HUDEP-2 (cell line): ENCODE data around the gene PROB1.
"Not testable (repeated sequence)": the region's sequence is repeated elsewhere in the genome, so short reads cannot be mapped to it uniquely, and the experiment has no call there.

Source experiments
- DNase-seq, 76 experiments: peaks; one replicate each; lab custom pipeline; 2025; ENCODE audit not compliant: unreplicated experiment in 76 of 76; lab: John Stamatoyannopoulos, UW

Gene PROB1

GRCh38 chr5:139413963-139414362 is 19.1 kb upstream of the PROB1 start:
- DNase-seq = no peak

DNA sequence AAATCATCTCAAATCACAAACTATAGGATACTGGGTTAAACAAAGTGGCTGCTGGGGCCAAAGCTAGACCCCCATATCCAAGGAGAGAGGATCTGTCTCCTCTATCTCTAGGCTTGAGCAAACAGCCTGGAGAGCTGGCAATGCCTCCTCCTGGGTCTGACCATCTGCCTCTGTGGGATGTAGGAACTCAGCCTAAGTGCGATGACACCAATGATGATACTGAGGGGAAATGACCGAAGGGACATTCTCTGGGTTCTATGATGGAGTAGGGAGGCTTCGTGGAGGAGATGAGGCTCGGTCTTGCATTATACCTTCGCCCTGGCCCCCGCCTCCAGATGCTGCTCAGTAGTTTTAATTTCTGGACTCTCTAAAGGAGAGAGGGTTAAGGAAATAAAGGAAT is 18.2 kb upstream of the PROB1 start:
- DNase-seq = no peak

DNA sequence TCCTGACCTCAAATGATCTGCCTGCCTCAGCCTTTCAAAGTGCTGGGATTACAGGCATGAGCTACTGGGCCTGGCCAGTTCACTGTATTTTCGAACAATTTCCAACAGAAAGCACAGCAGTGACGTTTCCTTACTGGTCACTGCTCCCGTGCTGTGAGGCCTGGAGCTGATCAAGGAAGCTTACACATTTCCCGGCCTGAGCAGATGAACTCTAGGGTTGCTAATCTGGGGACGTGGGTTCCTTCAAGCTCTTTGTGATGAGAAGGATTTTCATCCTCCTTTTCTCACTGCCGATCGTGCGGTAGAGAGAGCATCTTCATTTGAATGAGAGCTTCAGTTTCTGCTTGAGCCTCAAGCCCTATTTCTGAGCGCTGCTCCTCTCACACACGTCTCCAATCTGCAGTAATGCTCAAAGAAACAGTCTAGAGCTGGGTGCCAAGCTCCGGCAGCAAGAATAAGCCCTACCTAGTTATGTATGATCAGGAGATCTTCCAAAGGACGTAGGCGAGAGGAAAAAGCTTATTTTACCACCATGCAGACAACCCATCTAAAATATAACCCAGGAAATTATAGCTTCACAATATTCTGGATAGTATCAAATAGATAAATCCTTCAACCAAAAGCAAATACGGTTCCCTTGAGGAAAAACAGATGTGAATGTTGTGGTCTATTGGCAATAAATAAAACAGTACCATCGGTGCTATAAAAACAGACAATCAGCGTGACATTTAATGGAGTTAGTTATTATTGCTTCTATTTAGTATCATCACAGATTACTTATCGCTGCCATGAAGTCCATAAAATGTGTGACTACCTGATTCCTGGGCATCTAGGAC is 16.3 kb upstream of the PROB1 start:
- DNase-seq = no peak

DNA sequence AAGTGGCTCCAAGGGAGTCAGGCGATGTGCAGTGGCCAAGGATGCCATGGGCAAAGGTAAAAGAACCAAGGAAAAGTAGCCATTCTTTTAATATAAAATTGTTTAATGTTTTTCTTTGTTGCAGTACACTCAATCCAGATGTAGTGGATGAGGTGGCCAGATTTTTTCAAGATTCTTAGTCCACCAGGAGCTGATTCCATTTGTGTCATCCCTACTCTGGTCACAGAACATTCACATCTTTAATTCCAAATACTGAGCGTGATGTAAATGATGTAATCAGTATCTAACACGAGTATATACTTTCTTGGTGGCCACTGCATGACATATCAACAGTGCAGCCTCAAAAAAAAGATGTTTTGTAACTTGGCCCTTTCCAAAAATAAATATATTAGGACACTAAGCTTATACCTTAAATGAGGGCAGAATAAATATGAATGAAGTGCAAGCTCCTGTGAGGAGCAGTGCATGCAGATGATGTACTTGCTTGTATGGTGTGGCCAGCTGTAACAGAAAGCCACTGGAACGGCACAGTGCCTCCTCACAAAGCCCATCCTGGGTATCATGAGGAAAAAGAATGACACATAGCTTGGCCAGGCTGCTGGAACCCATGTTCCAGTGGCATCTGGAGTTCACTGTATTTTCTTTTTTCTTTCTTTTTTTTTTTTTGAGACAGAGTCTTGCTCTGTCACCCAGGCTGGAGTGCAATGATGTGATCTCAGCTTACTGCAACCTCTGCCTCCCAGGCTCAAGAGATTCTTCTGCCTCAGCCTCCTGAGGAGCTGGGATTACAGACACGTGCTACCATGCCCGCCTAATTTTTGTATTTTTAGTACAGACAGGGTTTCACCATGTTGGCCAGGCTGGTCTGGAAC is 15.5 kb upstream of the PROB1 start:
- DNase-seq = no peak

GRCh38 chr5:139409116-139409515 is 14.2 kb upstream of the PROB1 start:
- DNase-seq = not testable (repeated sequence)

DNA sequence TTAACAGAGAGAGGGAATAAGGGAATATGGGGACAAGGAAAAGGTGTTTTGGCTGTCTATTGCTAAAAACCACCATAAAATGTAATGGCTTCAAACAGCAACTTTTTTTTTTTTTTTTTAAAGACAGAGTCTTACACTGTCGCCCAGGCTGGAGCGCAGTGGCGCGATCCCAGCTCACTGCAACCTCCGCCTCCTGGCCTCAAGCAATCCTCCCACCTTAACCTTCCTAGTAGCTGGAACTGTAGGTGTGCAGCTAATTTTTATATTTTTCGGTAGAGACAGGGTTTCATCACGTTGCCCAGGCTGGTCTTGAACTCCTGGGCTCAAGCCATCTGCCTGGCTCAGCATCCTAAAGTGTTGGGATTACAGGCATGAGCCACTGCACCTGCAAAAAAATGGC is 13.3 kb upstream of the PROB1 start:
- no peak for DNase-seq

GRCh38 chr5:139407517-139407916 is 12.6 kb upstream of the PROB1 start:
- no peak for DNase-seq

- DNase-seq = peak in 2 of 76 experiments; percentile 12 to 15
Observed at GRCh38 chr5:139406963-139407362, 12.1 kb upstream of the PROB1 start.

GRCh38 chr5:139404484-139404840 is 9.6 kb upstream of the PROB1 start:
- peak in 1 of 76 experiments; percentile 43 for DNase-seq

GRCh38 chr5:139403787-139404483 is 9.0 kb upstream of the PROB1 start, which contains the start of gene SPATA24:
Gene SPATA24 (minus strand): TSS chr5:139404089. CDS start chr5:139404060, 29 bp downstream.
- DNase-seq = peak; percentile 30 to 97 (median 90)

GRCh38 chr5:139403418-139403786 is 8.5 kb upstream of the PROB1 start:
- DNase-seq = no peak

GRCh38 chr5:139402561-139403158 is 7.8 kb upstream of the PROB1 start:
- peak in 19 of 76 experiments; percentile 5 to 36 (median 18) for DNase-seq

DNA sequence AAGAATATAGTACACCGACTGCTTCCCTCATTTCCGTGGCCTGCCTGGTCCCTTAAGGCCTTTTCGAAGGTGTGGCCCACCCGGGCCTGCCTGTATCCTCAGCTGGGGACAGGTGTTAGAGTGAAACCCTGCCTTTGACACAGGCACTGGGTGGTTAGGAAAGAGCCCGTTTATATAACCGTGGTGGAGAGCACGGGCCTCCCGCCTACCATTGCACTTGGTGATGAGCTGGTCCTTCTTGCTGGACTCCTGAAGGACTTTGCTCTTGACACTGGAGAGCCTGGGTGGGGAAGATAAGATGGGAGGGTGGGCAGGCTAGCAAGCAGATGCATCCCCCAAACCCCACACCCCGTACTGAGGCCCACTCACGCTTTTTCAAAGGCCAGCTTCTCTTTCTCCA is 6.6 kb upstream of the PROB1 start:
- no peak for DNase-seq

DNA sequence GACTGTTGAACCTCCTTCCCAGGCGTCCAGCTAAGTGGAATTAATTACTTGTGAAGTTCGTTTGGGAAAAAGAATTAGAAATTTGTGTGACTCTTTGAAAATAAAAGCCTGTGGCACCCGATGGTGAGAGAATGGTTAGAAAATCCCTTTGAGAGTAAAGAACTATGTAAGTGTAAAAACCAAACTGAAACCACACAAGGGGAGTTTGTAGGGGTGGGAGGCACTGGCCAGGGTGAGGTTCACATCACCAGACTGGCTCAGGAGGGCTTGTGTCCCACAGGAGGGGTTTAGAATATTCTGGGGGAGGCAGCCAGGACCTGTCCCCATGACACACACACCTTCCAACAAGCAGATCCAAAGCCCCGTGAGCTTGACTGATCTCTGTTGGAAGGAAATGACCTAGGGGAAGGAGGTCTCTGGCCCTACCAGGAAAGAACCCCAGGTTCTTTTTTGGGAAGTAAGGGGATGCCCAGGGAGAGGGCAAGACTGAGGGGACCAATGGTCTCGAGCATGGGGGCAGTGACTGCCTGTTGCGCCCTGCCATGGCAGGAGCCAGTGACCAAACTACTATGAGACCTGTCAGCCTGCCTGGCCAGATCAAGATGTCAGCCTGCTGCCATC is 4.7 kb upstream of the PROB1 start:
- DNase-seq = no peak

- no peak for DNase-seq
Observed at GRCh38 chr5:139397921-139398320, 3.0 kb upstream of the PROB1 start.

DNA sequence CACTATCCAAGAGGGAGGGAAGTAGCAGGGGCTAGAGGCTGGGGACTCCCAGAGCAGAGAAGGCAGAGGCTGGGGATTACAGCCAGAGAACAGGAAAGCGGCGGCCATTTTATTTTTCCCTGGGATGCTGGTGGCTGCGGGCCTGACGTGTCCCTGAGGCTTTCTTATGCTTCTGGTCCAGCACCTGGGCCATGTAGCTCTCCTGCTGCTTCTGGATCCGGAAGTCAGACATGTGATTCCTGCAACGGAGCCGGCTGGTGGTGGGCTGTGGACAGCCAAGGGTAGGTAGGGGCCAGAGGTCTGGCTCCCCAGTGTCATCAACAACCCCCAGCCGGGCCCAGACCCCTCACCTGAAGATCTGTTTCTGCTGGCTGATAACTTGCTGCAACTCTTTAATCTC is 1.8 kb upstream of the PROB1 start:
- no peak for DNase-seq

GRCh38 chr5:139395844-139396640 is 1.1 kb upstream of the PROB1 start:
- peak in 1 of 76 experiments; percentile 35 for DNase-seq

DNA sequence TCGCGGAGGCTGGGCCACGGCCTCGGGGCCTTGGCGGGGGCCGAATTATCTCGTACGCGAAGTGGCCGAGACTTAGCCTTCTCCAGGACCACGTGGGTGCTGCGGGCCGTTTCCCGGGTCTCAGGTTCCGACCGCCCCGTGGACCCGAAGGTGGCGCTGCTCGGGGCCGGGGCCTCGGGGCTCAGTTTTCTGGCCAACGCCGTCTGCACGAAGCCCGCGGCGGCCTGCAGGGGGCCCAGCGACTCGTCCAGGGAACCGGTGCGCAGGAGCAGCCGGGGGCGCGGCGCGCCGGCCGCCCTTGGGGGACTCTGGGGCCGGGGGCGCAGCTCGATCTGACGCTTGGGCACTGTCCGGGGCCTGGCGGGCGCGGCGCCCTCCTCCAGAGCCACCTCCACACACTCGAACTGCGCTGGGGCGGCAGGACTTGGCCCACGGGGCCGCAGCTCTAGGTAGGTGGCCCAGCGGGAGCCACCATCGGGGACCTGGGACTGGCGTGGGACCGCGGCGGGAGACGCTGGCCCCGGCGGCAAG is 716 bp downstream of the PROB1 start:
- DNase-seq = peak in 6 of 76 experiments; percentile 9 to 28 (median 16)

DNA sequence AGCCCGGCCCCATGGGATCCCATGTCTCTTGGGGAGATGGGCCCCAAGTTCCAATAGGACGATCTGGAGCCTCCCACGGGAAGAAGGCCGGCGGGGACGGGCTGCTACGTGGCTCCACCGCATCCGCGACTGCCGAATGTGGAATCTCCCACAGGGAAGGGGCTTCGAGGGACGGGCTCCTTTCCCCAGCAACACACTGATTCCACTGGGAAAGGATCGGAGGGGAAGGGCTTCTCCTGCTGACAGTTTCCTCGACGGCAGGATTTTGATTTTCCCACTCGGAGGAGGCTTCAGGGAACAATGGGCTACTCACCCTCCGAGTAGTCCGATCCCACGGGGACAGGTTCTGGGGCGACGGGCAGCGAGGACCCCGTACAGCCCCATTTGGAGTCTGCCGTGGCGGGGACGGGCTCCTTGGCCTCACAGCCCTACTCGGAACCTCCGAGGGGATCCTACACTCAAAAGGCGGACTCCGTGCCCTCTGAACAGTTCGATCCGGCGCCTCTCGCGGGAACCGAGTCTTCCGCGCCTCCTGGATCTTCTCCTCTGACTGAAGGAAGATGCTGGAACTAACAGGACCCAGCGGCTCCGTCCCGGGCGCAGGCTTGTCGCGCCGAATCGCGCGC is 1.3 kb downstream of the PROB1 start:
- DNase-seq = no peak
